ENCODE measurements around the gene ADAMTS3. TPM values are rescaled to one million over a fixed set of nuclear protein-coding genes. Genes with fewer than 3 reads are reported as not detected.

The ADAMTS3 gene
- total RNA-seq, 1 donor = 2.2 TPM

DNA sequence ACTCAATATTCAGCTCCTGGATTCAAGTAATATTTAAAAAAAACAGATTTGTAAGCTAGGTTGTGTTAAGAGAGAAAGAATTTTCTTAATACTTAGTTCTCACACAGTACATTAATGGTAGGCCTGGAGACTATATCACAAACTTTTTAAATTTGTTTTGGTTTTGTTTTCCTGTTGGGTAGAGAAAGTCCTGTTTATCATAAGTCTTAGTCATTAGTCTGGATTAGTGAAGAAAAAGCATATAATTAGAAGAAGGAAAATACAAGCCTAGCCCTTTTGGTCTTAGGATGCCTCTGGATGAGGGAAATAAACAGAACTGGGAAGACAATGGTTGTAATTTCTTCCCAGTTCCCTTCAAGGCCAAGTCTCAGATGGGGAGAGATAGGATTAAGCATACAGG is 163.6 kb downstream of the ADAMTS3 start:
- no peak for DNase-seq (ENCODE audit: insufficient read length, low spot score, missing footprints)
- Histone ChIP-seq H3K9me3 (ENCODE audit: low read depth, low read length) (no peaks in the 10 kb centered on the region), H3K79me2 (ENCODE audit: insufficient read depth, low read length) (no peaks in the 10 kb centered on the region), H3K27ac (ENCODE audit: low read depth, low read length) (no peak overlapping the region), H2AFZ (ENCODE audit: low read length) (peak overlapping the region; percentile 42), H3K4me2 (ENCODE audit: insufficient read depth, low read length) (no peak overlapping the region), H3K36me3 (ENCODE audit: insufficient read depth, low read length) (no peaks in the 10 kb centered on the region), H3K27me3 (ENCODE audit: insufficient read depth, low read length) (no peaks in the 10 kb centered on the region), H4K20me1 (ENCODE audit: insufficient read depth, low read length) (no peaks in the 10 kb centered on the region), H3K4me1 (ENCODE audit: insufficient read depth, low read length) (no peaks in the 10 kb centered on the region), H3K4me3 (ENCODE audit: insufficient read depth, low read length) (no peak overlapping the region)
- TF ChIP-seq, protein P1, sequence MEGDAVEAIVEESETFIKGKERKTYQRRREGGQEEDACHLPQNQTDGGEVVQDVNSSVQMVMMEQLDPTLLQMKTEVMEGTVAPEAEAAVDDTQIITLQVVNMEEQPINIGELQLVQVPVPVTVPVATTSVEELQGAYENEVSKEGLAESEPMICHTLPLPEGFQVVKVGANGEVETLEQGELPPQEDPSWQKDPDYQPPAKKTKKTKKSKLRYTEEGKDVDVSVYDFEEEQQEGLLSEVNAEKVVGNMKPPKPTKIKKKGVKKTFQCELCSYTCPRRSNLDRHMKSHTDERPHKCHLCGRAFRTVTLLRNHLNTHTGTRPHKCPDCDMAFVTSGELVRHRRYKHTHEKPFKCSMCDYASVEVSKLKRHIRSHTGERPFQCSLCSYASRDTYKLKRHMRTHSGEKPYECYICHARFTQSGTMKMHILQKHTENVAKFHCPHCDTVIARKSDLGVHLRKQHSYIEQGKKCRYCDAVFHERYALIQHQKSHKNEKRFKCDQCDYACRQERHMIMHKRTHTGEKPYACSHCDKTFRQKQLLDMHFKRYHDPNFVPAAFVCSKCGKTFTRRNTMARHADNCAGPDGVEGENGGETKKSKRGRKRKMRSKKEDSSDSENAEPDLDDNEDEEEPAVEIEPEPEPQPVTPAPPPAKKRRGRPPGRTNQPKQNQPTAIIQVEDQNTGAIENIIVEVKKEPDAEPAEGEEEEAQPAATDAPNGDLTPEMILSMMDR (IDR thresholded peaks at IDR 0.05; ENCODE audit: extremely low read depth, low read depth, low read length) = no peak

DNA sequence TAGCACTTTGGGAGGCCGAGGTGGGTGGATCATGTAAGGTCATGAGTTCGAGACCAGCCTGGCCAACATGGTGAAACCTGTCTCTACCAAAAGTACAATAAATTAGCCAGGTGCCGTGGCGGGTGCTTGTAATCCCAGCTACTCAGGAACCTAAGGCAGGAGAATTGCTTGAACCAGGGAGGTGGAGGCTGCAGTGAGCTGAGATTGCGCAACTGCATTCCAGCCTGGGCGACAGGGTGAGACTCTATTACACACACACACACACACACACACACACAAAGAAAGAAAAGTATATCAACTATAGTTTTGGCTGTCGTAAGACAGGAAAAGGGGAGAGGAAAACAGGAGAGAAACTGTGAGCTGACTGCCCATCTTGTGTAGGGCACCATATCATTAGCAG is 171.7 kb downstream of the ADAMTS3 start:
- Histone ChIP-seq H3K4me3 (ENCODE audit: insufficient read depth, low read length) (no peak overlapping the region), H3K27ac (ENCODE audit: low read depth, low read length) (no peak overlapping the region), H2AFZ (ENCODE audit: low read length) (no peak overlapping the region), H3K9me3 (ENCODE audit: low read depth, low read length) (no peaks in the 10 kb centered on the region), H4K20me1 (ENCODE audit: insufficient read depth, low read length) (no peaks in the 10 kb centered on the region), H3K27me3 (ENCODE audit: insufficient read depth, low read length) (no peaks in the 10 kb centered on the region), H3K4me2 (ENCODE audit: insufficient read depth, low read length) (no peak overlapping the region), H3K36me3 (ENCODE audit: insufficient read depth, low read length) (no peaks in the 10 kb centered on the region), H3K4me1 (ENCODE audit: insufficient read depth, low read length) (no peaks in the 10 kb centered on the region), H3K79me2 (ENCODE audit: insufficient read depth, low read length) (no peaks in the 10 kb centered on the region)
- TF ChIP-seq, protein P1 (IDR thresholded peaks at IDR 0.05; ENCODE audit: extremely low read depth, low read depth, low read length) = no peak
- DNase-seq (ENCODE audit: insufficient read length, low spot score, missing footprints) = no peak

DNA sequence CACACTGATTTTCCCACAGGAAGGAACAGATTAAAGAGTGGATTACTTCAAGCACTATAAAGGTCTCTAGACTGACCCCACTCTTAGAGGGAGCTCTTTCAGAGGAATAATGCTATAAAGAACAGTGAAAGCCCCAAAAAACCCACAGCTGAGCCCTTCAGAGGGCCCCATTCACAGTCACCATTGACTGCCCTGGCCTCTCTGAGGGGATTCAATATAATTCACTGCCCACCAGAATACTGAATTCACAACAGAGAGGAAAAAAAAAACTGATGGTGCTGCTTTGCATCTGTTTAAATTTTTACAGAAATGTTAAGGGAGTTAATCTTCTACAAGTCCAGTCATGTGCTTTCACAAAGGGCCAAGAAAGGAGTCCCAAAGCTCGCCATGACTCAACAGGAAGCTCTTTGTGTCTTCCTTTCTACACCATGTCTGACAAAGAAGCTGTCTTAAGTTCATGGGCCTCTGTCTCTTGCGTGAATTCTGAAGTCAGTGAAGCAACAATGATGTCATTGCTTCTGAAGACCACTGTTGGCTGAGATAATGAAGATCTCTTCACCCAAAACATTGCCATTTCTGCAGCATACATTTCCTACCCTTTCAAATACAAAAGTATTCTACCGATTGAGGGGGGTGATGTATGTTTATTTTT is 174.9 kb downstream of the ADAMTS3 start:
- Histone ChIP-seq H3K4me2 (ENCODE audit: insufficient read depth, low read length) (no peak overlapping the region), H3K27ac (ENCODE audit: low read depth, low read length) (no peak overlapping the region), H3K4me1 (ENCODE audit: insufficient read depth, low read length) (peaks cover 17% of the 10 kb centered on the region), H3K4me3 (ENCODE audit: insufficient read depth, low read length) (no peak overlapping the region), H3K27me3 (ENCODE audit: insufficient read depth, low read length) (no peaks in the 10 kb centered on the region), H3K9me3 (ENCODE audit: low read depth, low read length) (no peaks in the 10 kb centered on the region), H3K36me3 (ENCODE audit: insufficient read depth, low read length) (no peaks in the 10 kb centered on the region), H2AFZ (ENCODE audit: low read length) (peak overlapping the region; percentile 41), H3K79me2 (ENCODE audit: insufficient read depth, low read length) (no peaks in the 10 kb centered on the region), H4K20me1 (ENCODE audit: insufficient read depth, low read length) (no peaks in the 10 kb centered on the region)
- DNase-seq (ENCODE audit: insufficient read length, low spot score, missing footprints) = no peak
- TF ChIP-seq, protein P1 (IDR thresholded peaks at IDR 0.05; ENCODE audit: extremely low read depth, low read depth, low read length) = no peak

DNA sequence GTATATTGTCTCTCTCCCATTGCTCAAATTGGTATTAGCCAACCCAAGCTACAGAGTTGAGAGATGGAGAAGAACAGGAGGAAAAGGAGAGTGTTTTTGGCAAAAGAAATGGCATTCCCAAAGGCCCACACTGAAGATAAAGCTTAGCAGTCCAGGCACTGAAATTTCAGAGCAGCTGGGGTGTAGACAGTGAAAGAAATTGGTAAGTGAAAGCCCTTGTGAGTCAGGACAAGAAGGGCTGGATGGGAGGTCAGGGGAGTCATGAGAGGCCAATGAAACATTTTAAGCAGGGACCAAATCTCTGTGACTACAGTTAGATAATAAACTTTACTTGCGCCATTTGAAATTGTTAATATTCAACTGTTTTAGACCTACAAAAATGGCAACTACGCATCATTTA is 177.7 kb downstream of the ADAMTS3 start:
- no peaks in the 10 kb centered on the region for H4K20me1 ChIP-seq (ENCODE audit: insufficient read depth, low read length)
- TF ChIP-seq, protein P1 (IDR thresholded peaks at IDR 0.05; ENCODE audit: extremely low read depth, low read depth, low read length) = no peak
- H3K27ac ChIP-seq (ENCODE audit: low read depth, low read length) = no peak overlapping the region
- H2AFZ ChIP-seq (ENCODE audit: low read length) = peak overlapping the region; percentile 17
- H3K4me3 ChIP-seq (ENCODE audit: insufficient read depth, low read length) = no peak overlapping the region
- DNase-seq (ENCODE audit: insufficient read length, low spot score, missing footprints) = no peak
- H3K27me3 ChIP-seq (ENCODE audit: insufficient read depth, low read length) = no peaks in the 10 kb centered on the region
- H3K4me2 ChIP-seq (ENCODE audit: insufficient read depth, low read length) = no peak overlapping the region
- no peaks in the 10 kb centered on the region for H3K9me3 ChIP-seq (ENCODE audit: low read depth, low read length)
- no peaks in the 10 kb centered on the region for H3K79me2 ChIP-seq (ENCODE audit: insufficient read depth, low read length)
- no peaks in the 10 kb centered on the region for H3K36me3 ChIP-seq (ENCODE audit: insufficient read depth, low read length)
- H3K4me1 ChIP-seq (ENCODE audit: insufficient read depth, low read length) = peaks cover 17% of the 10 kb centered on the region

All from osteoblast (primary cell).